GM21526 (cell line): ENCODE measurements around the gene MOB2.
"Not testable (repeated sequence)": the region's sequence is repeated elsewhere in the genome, so short reads cannot be mapped to it uniquely, and the experiment has no call there.

Source experiments
- ATAC-seq: cut with Tn5 transposase; IDR thresholded peaks from one replicate; pipeline ENCODE4 v1.9.1; 2021; ENCODE audit warnings: moderate library complexity; ENCODE audit not compliant: unreplicated experiment, low FRiP score

MOB2 gene

GRCh38 chr11:1425006-1425405 lies 61.6 kb downstream of the MOB2 start:
- no peak for ATAC-seq

- ATAC-seq: not testable (repeated sequence)
Measured at GRCh38 chr11:1423406-1423805, 63.2 kb downstream of the MOB2 start.

- no peak for ATAC-seq
Measured at GRCh38 chr11:1422981-1423380, 63.6 kb downstream of the MOB2 start.

- ATAC-seq: no peak
Measured at GRCh38 chr11:1422481-1422880, 64.1 kb downstream of the MOB2 start.

- ATAC-seq: no peak
Measured at GRCh38 chr11:1421291-1421690, 65.3 kb downstream of the MOB2 start.

GRCh38 chr11:1419811-1420210 lies 66.8 kb downstream of the MOB2 start:
- ATAC-seq: no peak
